Central memory CD8-positive, alpha-beta T cell (primary cell): ENCODE data around the gene RNF112.
"Not testable (repeated sequence)": the region's sequence is repeated elsewhere in the genome, so short reads cannot be mapped to it uniquely, and the experiment has no call there.

Experiments
- ATAC-seq: fragments of 150-1000 bp; cut with Tn5 transposase; replicated peaks from 2 replicates; pipeline ENCODE4 v1.10.0; 2022; ENCODE audit warnings: mild to moderate bottlenecking, moderate FRiP score, moderate number of reproducible peaks; ENCODE audit not compliant: poor library complexity, severe bottlenecking; ENCODE audit errors: extremely low read depth
- DNase-seq, 2 donors: peaks; one replicate each; pipeline ENCODE4 v3.0.0; 2021; ENCODE audit warnings: low spot score in 2 of 2
- H3K27ac Mint-ChIP-seq: one replicate; pipeline ENCODE4 v1.8.0; 2022; ENCODE audit warnings: low read depth, mild to moderate bottlenecking, moderate library complexity, mixed read lengths
- H3K27me3 Mint-ChIP-seq: one replicate; pipeline ENCODE4 v1.8.0; 2022; ENCODE audit warnings: mixed read lengths
- H3K36me3 Mint-ChIP-seq: one replicate; pipeline ENCODE4 v1.8.0; 2022; ENCODE audit warnings: mild to moderate bottlenecking, moderate library complexity, mixed read lengths; ENCODE audit not compliant: insufficient read depth
- H3K4me1 Mint-ChIP-seq: one replicate; pipeline ENCODE4 v1.8.0; 2022; ENCODE audit warnings: mixed read lengths
- H3K4me3 Mint-ChIP-seq: one replicate; pipeline ENCODE4 v1.8.0; 2022; ENCODE audit warnings: mild to moderate bottlenecking, moderate library complexity, mixed read lengths
- H3K9me3 Mint-ChIP-seq: one replicate; pipeline ENCODE4 v1.8.0; 2022; ENCODE audit warnings: mixed read lengths

RNF112 gene

GRCh38 chr17:19433255-19433654 is 22.2 kb downstream of the RNF112 start:
- H3K27ac Mint-ChIP-seq: no peak overlapping the region
- no peak overlapping the region for H3K4me3 Mint-ChIP-seq
- no peak for DNase-seq
- no peaks in the 10 kb centered on the region for H3K27me3 Mint-ChIP-seq
- H3K36me3 Mint-ChIP-seq: no peaks in the 10 kb centered on the region
- H3K4me1 Mint-ChIP-seq: no peaks in the 10 kb centered on the region
- ATAC-seq: no peak
- no peaks in the 10 kb centered on the region for H3K9me3 Mint-ChIP-seq

GRCh38 chr17:19433727-19434340 is 22.8 kb downstream of the RNF112 start:
- H3K4me3 Mint-ChIP-seq: no peak overlapping the region
- ATAC-seq (no peak), DNase-seq (no peak)
- no peaks in the 10 kb centered on the region for H3K9me3 Mint-ChIP-seq
- no peaks in the 10 kb centered on the region for H3K27me3 Mint-ChIP-seq
- H3K36me3 Mint-ChIP-seq: no peaks in the 10 kb centered on the region
- H3K27ac Mint-ChIP-seq: no peak overlapping the region
- H3K4me1 Mint-ChIP-seq: no peaks in the 10 kb centered on the region

GRCh38 chr17:19440421-19440820 is 29.4 kb downstream of the RNF112 start:
- Mint-ChIP-seq H3K27me3 (peaks cover 20% of the 10 kb centered on the region), H3K4me1 (no peaks in the 10 kb centered on the region), H3K27ac (no peak overlapping the region), H3K9me3 (no peaks in the 10 kb centered on the region), H3K36me3 (no peaks in the 10 kb centered on the region), H3K4me3 (no peak overlapping the region)
- ATAC-seq: no peak
- DNase-seq: no peak

DNA sequence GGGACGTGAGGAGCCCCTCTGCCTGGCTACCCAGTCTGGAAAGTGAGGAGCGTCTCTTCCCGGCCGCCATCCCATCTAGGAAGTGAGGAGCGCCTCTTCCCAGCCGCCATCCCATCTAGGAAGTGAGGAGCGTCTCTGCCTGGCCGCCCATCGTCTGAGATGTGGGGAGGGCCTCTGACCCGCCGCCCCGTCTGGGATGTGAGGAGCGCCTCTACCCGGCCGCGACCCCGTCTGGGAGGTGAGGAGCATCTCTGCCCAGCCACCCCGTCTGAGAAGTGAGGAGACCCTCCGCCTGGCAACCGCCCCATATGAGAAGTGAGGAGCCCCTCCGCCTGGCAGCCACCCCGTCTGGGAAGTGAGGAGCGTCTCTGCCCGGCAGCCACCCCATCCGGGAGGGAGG is 30.3 kb downstream of the RNF112 start:
- not testable (repeated sequence) for H3K27ac Mint-ChIP-seq, H3K4me3 Mint-ChIP-seq, ATAC-seq, DNase-seq, H3K9me3 Mint-ChIP-seq, H3K36me3 Mint-ChIP-seq, H3K4me1 Mint-ChIP-seq
- peaks cover 20% of the 10 kb centered on the region for H3K27me3 Mint-ChIP-seq

DNA sequence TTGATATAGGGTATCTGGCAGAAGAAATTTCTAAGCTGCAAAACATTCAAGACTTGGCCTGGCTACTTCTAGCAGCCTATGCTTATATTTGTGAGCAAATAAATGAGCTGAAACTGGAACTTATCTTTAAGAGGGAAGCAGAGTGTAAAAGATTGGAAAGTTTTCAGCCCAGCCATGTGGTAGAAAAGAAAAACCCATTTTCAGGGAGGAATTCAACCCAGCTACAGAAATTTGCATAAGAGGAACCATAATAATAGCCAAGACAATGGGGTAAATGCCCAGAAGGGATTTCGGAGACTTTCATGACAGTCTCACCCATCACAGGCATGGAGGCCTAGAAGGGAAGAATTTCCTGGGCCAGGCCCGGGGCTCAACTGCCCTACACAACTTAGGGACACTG is 31.7 kb downstream of the RNF112 start:
- no peaks in the 10 kb centered on the region for H3K36me3 Mint-ChIP-seq
- ATAC-seq: no peak
- peaks cover 27% of the 10 kb centered on the region for H3K27me3 Mint-ChIP-seq
- DNase-seq: no peak
- no peaks in the 10 kb centered on the region for H3K9me3 Mint-ChIP-seq
- no peak overlapping the region for H3K4me3 Mint-ChIP-seq
- peaks cover 7% of the 10 kb centered on the region for H3K4me1 Mint-ChIP-seq
- H3K27ac Mint-ChIP-seq: no peak overlapping the region

DNA sequence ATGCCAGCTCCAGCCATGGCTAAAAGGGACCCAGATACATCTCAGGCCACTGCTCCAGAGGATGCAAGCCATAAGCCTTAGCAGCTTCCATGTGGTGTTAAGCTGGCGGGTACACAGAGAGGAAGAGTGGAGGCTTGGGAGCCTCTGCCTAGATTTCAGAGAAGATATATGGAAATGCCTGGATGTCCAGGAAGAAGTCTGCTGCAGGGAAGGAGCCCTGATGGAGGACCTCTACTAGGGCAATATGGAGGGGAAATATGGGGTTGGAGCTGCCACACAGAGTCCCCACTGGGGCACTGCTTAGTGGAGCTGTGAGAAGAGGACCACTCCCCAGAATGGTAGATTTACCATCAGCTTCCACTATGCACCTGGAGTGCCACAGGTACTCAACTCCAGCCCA is 32.1 kb downstream of the RNF112 start:
- DNase-seq: no peak
- no peaks in the 10 kb centered on the region for H3K9me3 Mint-ChIP-seq
- peaks cover 27% of the 10 kb centered on the region for H3K27me3 Mint-ChIP-seq
- no peak for ATAC-seq
- peaks cover 7% of the 10 kb centered on the region for H3K4me1 Mint-ChIP-seq
- H3K36me3 Mint-ChIP-seq: no peaks in the 10 kb centered on the region
- no peak overlapping the region for H3K27ac Mint-ChIP-seq
- no peak overlapping the region for H3K4me3 Mint-ChIP-seq

DNA sequence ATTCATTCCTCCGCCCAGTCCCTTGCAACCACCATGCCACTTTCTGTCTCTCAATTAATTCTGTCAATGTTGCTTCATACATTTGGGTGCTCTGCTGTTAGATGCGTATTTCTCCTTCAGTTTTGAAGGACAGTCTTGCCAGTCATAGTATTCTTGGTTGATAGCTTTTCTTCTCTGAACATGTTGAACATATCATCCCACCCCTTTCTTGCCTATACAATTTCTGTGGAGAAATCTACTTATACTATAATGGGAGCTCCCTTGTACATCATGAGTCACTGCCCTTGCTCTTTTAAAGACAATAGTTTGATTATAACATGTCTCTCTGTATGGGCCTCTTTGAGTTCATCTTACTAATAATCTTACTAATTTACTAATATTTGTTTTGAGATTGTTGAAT is 34.1 kb downstream of the RNF112 start:
- no peaks in the 10 kb centered on the region for H3K9me3 Mint-ChIP-seq
- H3K27me3 Mint-ChIP-seq: peaks cover 39% of the 10 kb centered on the region
- H3K36me3 Mint-ChIP-seq: no peaks in the 10 kb centered on the region
- DNase-seq (no peak), ATAC-seq (no peak)
- no peak overlapping the region for H3K27ac Mint-ChIP-seq
- no peak overlapping the region for H3K4me3 Mint-ChIP-seq
- peaks cover 7% of the 10 kb centered on the region for H3K4me1 Mint-ChIP-seq

DNA sequence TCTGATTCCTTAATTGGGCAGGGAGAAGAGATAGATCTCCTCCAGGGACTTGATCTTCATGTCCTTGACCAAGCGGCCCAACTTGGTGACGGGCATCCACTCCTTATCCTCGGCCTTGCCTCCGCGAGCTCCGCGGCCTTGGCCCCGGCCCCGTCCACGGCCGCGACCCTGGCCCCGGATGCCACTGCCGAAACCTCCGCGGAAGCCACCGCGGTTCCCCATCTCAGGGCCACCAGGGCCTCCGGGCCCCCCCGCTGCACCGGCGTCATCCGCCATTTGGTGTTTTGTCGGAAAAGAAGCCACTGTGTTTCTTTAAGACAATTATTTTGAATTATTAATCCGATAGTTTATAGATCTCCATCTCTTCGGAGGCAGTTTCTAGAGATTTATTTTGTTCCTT is 35.5 kb downstream of the RNF112 start:
- not testable (repeated sequence) for H3K4me1 Mint-ChIP-seq, H3K27ac Mint-ChIP-seq, H3K4me3 Mint-ChIP-seq, H3K36me3 Mint-ChIP-seq, DNase-seq, ATAC-seq, H3K9me3 Mint-ChIP-seq
- H3K27me3 Mint-ChIP-seq: peaks cover 39% of the 10 kb centered on the region

GRCh38 chr17:19447085-19447583 is 36.1 kb downstream of the RNF112 start:
- Mint-ChIP-seq H3K9me3 (no peaks in the 10 kb centered on the region), H3K27me3 (peaks cover 39% of the 10 kb centered on the region), H3K4me1 (peaks cover 7% of the 10 kb centered on the region), H3K27ac (no peak overlapping the region), H3K4me3 (no peak overlapping the region), H3K36me3 (no peaks in the 10 kb centered on the region)
- DNase-seq (peak; percentile 62 to 64), ATAC-seq (peak; percentile 32)

DNA sequence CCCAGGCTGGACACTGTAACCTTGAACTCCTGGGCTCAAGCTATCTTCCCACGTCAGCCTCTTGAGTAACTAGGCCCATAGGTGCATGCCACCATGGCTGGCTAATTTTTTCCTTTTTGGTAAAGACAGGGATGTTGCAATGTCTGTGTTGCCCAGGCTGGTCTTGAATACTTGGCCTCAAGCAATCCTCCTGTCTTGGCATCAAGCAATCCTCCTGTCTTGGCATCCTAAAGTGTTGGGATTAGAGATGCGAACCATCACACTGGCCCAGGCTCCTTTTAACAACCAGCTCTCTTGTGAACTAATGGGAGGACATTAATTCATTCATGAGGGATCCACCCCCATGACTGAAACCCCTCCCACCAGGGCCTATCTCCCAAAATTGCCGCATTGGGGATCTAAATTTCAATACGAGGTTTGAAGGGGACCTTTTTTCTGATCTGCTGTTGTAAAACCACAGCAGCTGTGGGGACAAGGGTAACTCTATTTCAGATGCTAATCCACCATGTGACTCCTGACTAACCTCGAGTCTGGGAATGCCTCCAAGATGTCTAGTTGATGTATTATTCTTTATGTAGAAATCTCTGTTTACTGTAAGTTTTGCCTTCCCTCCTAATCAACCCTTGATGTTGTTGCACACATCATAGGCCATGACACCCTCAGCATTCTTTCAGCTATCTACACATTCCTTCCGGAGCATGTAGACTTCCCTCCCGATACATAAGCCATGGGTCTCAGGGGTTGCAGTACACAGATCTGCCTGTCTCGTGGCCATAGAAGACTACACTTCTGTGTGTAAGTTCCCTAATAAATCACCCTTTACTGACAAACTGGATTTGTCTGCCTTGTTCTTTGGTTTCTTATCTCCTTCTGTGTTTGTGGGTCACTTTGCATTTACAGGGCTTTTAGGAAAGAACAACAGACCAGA is 37.6 kb downstream of the RNF112 start:
- H3K4me3 Mint-ChIP-seq: no peak overlapping the region
- no peak overlapping the region for H3K27ac Mint-ChIP-seq
- peaks cover 7% of the 10 kb centered on the region for H3K4me1 Mint-ChIP-seq
- no peak for ATAC-seq
- DNase-seq: no peak
- no peaks in the 10 kb centered on the region for H3K9me3 Mint-ChIP-seq
- H3K27me3 Mint-ChIP-seq: peaks cover 24% of the 10 kb centered on the region
- no peaks in the 10 kb centered on the region for H3K36me3 Mint-ChIP-seq

DNA sequence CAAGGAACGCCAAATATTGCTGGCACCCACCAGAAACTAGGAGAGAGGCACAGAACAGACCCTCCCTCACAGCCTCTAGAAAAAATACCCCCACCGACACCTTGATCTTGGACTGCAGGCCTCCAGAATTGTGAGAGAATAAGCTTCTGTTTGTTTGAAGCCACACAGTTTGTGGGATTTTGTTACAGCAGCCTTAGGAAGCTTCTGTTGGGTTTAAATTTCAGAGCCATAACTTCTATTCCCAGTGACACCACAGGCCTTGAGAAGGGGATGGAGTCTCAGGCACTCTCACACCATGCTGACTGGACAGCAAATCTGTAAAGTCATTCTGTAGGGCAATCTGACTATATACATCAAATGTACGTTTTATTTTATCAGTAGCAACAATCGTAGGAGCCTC is 38.6 kb downstream of the RNF112 start:
- H3K4me1 Mint-ChIP-seq: peaks cover 7% of the 10 kb centered on the region
- no peaks in the 10 kb centered on the region for H3K36me3 Mint-ChIP-seq
- DNase-seq (no peak), ATAC-seq (no peak)
- H3K27me3 Mint-ChIP-seq: peaks cover 19% of the 10 kb centered on the region
- H3K9me3 Mint-ChIP-seq: no peaks in the 10 kb centered on the region
- no peak overlapping the region for H3K27ac Mint-ChIP-seq
- no peak overlapping the region for H3K4me3 Mint-ChIP-seq

DNA sequence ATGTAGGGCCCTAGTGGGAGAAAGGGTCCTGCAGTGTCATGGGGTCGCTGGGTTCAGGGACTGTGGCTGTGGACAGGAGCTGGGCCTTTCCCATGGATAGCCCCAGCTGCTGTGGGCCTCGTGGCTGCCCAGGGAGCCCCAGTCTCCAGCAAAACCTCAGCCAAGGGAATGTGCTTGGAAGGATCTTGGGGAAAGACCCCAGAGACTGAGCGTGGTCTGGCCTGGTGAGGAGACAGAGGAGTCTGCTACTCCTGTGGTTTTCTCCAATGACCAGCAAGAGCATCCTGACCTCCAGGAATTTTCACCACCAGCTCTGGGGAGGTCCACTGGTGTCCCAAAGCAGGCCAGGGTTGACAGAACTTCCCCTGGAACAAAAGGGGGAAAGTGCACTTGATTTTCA is 42.3 kb downstream of the RNF112 start:
- DNase-seq (no peak), ATAC-seq (no peak)
- no peaks in the 10 kb centered on the region for H3K9me3 Mint-ChIP-seq
- no peak overlapping the region for H3K4me3 Mint-ChIP-seq
- H3K36me3 Mint-ChIP-seq: no peaks in the 10 kb centered on the region
- no peak overlapping the region for H3K27ac Mint-ChIP-seq
- peaks cover 8% of the 10 kb centered on the region for H3K4me1 Mint-ChIP-seq
- peaks cover 12% of the 10 kb centered on the region for H3K27me3 Mint-ChIP-seq

DNA sequence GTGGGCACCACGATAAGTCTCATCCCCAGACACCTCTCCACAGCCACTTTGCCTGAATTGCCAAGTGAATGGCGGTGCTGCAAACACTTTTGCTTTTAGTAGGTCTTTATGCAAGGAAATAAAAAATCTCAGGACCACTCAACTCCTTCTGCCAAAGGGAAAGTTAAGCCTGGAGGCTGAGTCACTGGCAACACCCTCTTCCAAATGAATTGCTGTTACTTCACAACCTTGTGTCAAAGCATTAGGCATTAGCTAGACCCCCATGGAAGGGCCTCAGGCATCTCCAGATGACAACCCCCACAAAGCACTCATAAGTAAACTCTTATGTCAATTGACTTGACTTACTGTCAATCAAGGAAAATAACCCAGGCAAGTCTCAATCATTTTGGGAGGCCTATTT is 43.0 kb downstream of the RNF112 start:
- DNase-seq (no peak), ATAC-seq (no peak)
- no peak overlapping the region for H3K4me3 Mint-ChIP-seq
- H3K27me3 Mint-ChIP-seq: peaks cover 10% of the 10 kb centered on the region
- no peaks in the 10 kb centered on the region for H3K9me3 Mint-ChIP-seq
- no peaks in the 10 kb centered on the region for H3K36me3 Mint-ChIP-seq
- H3K27ac Mint-ChIP-seq: no peak overlapping the region
- H3K4me1 Mint-ChIP-seq: peaks cover 9% of the 10 kb centered on the region
